HG02798 (cell line): Measurements from ENCODE around the gene KAT6B.
"Not testable (repeated sequence)": the region's sequence is repeated elsewhere in the genome, so short reads cannot be mapped to it uniquely, and the experiment has no call there.

ENCODE experiments used
- ATAC-seq: cut with Tn5 transposase; IDR thresholded peaks from one replicate; pipeline ENCODE4 v1.9.1; 2021; ENCODE audit warnings: mild to moderate bottlenecking; ENCODE audit not compliant: unreplicated experiment, poor library complexity

The KAT6B gene

GRCh38 chr10:74826142-74827044 lies at the start of gene KAT6B:
Gene KAT6B (plus strand): TSS chr10:74826600. CDS start chr10:74842858, 16,258 bp downstream.
- peak; percentile 87 for ATAC-seq

DNA sequence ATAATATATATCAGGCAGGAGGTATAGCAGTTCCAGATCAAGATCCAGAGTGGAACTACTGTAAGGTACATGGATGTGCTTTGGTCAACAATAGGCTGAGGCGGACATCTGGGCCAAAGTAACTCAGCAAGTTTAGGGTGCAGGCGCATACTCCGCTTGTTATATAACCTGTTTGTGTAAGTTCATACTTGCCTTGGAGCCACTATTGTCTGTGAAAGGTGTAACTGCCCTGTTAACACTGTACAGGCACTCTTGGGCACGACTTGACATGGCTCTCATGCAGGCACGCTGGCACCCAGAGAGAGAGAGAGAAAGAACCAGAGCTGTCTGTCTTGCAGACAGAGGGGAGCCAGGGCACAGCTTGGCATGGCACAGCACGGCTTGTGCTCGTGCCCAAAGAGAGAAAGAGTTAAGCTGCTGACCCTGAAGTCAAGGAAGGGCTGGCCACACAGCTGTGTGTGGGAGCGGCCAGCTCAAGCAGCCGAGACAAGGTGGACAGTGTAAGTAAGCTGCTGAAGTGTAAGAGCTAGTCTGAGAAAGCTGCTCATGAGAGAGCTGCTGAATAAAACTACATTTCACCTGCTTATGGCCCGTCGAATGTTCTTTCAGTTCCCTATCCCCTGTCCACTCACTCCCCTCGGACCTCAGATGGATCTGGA lies 47.8 kb upstream of the KAT6B start:
- ATAC-seq = no peak

- not testable (repeated sequence) for ATAC-seq
These were observed 44.5 kb upstream of the KAT6B start for GRCh38 chr10:74781870-74782269.

- ATAC-seq = no peak
These were observed 41.9 kb upstream of the KAT6B start for GRCh38 chr10:74784462-74784861.

GRCh38 chr10:74786126-74786525 lies 40.3 kb upstream of the KAT6B start:
- ATAC-seq = no peak

DNA sequence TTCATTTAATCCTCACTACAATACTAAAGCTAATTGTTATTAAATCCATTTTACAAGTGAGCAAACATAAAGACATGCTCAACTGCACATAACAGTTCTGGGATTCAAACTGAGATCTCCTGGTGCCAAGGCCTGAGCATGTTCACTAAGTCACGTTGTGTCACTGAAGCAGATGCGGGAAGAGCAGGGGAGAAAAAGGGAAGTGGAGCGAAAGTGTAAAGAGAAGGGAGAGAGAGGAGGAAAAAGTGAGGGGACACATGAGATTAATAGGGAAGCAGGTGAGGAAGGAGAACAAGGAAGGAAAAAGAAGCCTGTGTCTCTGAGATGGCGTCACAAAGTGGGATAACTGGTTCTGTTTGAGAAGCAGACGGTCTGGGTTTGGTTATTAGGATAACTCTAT lies 38.9 kb upstream of the KAT6B start:
- ATAC-seq = no peak

DNA sequence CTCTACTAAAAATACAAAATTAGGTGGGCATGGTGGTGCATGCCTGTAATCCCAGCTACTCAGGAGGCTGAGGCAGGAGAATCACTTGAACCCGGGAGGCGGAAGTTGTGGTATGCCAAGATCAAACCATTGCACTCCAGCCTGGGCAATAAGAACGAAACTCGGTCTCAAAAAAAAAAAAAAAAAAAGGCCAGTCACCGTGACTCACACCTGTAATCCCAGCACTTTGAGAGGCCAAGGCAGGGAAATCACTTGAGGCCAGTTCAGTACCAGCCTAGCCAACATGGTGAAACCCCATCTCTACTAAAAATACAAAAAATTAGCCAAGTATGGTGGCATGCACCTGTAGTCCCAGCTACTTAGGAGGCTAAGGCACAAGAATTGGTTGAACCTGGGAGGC lies 34.4 kb upstream of the KAT6B start:
- ATAC-seq = not testable (repeated sequence)

GRCh38 chr10:74792726-74793125 lies 33.7 kb upstream of the KAT6B start:
- no peak for ATAC-seq

DNA sequence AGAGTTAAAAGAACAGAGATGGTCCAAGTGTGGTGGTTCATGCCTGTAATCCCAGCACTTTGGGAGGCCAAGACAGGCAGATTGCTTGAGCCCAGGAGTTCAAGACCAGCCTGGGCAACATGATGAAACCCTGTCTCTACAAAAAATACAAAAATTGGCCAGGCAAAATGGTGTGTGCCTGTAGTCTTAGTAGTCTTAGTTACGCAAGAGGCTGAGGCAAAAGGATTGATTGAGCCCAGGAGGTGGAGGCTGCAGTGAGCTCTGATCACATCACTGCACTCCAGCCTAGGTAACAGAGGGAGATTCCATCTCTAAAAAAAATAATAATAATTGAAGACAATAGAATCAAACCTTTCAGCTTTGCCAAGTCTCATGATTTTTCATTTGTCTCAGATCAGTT lies 33.2 kb upstream of the KAT6B start:
- ATAC-seq = not testable (repeated sequence)

DNA sequence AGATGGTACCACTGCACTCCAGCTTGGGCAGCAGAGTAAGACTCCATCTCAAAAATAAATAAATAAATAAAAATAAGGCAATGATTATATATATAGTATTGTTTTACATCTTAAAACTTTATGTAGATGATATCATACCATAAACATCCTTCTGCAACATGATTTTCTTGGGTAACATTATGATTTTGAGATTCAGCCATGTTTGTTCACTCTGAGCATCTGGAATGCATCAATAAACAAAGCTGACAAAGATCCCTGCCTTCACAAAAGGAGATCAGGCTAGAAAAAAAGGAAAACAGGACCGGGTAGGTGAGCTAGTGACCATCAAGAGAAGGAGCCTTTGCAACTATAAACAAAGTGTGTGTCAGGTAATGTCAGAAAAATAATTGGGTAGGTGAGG lies 31.9 kb upstream of the KAT6B start:
- no peak for ATAC-seq

DNA sequence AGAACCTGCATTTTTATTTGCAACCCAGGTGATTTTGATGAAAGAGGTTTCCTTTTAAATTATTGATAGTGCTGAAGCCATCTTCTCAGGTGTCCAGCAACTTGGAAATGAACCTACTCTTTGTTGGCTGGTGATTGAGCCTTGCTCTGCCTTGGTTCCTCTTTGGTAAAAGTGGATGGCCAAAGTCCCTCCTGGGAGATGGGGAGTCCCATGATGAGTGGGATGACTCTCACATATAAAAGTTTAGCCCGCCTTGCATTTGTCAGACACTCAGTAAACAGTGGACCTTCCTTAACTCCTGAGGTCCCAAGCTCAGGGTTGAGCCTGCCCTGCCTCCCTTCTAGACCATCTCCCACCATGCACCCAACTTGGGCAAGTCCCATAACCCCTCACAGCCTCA lies 28.9 kb upstream of the KAT6B start:
- ATAC-seq = no peak

- no peak for ATAC-seq
These were observed 26.6 kb upstream of the KAT6B start for GRCh38 chr10:74799721-74800221.

DNA sequence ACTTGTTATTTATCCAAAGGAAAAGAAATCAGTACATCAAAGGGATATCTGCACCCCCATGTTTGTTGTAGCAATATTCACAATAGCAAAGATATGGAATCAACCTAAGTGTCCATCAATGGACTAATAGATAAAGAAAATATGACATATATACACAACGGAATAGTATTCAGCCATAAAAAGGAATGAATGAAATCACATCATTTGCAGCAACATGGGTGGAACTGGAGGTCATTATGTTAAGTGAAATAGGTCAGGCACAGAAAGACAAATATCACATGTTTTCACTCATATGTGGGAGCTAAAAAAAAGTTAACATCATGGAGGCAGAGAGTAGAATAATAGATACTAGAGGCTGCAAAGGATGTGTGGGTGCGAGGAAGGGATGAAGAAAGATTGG lies 25.0 kb upstream of the KAT6B start:
- no peak for ATAC-seq

DNA sequence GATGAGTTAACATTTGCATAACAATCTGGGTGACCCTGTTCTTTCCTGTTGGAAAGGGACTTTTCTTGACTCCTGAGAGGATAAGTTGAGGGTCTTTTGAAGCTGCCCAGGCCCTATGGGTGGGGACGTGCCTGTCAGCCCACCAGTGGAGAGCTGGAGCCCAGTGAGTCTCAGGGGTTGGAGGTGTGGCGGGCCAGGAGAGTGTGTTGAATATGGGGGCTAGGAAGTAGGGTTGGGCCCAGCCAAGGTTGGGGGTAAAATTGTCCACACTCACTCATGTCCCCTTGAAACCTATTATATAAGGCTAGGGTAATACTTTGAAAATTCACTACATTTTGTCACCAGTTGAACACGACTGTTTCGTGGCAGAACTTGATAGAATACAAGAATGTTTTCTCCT lies 17.9 kb upstream of the KAT6B start:
- ATAC-seq = no peak

DNA sequence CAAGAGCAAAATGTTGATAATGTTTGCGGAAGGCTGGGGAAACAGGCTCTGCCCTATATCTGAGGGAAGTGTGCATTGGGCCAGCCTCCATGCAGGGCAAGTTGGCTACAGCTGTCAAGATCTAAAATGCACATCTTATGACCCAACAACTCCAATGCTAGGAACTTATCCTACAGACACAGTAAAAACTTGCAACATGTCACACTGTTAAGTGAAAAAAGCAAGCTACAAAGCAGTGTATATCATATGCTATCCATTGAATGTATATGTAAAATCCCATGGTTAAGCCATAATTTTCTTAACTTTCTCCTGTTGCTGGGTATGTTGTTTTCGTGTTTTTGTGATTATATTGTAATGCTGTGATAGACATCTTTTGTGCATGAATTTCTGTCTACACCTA lies 16.3 kb upstream of the KAT6B start:
- no peak for ATAC-seq

DNA sequence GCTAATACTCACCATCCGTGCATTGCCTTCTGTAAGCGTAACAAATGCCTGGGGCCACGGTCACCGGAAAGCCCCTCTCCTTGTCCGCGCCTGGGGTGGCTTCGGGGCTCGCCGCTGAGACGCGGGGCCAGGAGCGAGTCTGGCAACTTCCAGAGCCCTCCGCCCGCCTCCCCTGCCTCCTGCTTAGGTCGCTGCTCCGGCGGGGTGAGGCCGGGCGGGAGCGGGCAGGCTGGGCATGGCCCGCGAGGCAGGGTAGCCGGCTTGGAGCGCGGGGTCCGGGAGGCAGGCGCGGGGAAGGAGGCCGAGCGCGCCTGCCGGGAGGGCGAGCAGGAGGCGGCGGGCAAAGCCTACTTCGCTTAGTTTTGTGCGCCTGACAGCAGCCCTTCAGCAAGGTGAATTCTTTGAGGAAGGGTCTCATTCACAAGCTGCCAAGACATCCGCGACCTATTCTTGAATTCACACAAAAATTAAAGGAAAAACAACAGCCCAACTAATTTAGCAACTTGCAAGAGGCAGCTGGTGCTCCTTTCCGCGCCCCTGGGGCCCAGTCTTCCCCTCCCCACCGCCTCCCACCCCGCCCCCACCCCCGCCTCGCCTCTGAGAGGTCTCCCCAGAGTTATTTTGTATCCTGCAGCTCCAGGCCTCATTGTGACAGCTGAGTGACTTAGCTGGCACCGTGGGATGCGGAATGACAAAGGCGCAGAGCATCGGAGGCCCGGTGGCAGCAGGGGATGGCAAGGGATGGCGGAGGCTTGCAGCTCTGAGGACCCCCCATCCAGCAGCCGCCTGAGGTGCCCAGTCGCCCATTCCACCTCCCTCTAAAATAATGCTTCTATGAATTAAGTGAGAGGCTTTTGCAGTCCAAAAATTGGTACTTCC lies 12.8 kb upstream of the KAT6B start:
- ATAC-seq = no peak

DNA sequence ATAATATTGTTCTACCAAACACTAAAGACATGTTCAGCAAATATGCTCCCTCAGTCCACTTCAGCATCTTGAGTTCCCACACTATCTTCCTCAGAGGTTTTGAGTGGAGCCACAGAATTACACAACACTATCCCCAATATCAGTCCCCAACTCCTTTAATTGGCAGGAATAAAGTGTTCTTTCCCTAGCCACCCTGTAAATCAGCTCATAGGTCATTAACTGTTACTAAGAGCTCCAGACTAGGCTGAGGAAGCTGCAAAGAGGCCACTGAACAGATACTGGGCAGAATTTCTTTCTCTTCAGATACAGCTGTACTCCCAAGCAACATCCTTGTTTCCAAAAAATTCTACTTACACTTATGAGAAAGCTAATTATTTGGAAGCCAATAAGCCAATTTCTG lies 11.6 kb upstream of the KAT6B start:
- ATAC-seq = no peak

DNA sequence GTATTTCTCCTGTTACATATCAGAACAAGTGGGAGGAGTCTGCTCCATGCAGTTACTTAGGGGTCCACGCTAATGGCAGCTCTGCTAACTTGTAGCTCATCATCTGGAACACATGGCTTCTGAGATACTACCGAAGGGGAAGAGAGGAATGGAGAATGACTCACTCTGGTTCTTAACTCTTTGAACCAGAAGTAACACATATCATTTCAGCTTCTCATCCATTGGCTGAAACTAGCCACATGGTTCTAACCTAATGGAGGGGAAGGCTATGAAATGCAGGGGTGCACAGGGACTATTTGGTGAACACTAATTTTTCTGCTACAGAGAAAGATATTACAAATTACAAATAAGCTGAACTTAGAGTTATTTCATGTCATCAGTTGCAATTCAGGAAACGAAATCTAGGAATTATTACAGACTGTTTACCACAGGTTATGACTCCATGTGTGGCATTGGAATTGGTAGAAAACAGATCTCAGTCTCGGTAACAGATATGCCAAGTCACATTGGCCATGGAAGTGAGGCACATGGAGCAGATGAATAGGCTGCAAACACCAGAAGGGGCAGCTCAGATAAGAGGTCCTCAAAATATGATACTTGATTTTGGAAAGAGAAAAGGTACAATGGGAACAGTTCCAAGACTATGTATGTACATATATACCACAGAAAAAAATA lies 9.4 kb upstream of the KAT6B start:
- no peak for ATAC-seq

- ATAC-seq = no peak
These were observed 4.9 kb upstream of the KAT6B start for GRCh38 chr10:74821501-74821900.

GRCh38 chr10:74822101-74822500 lies 4.3 kb upstream of the KAT6B start:
- ATAC-seq = no peak
